ENCODE results near the gene NECAB3. TPM values are rescaled to one million over a fixed set of nuclear protein-coding genes. Genes with fewer than 3 reads are reported as not detected.

The NECAB3 gene
- total and polyA plus RNA-seq, 2 of the 4 experiments (the other 2 are of a cell fraction), result 8.6 to 28.4 TPM

DNA sequence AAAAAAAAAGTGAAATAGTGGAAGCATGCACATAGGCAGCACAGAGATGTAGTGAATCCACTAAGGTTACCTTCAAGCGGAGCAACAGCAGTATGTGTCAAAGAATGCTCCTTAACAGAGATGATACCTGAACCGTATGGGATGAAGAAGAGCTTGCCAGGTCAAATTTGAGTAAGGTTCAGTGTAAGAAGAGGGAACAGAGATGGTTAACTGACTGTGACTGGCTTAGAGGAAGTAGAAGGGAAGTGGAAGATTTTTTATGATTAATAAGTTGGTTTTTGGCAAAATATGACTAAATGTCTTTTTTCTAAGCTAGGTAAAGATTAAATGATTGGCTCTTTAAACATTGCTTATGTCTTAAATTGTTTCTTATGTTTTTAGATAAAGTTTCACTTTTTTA is 64.7 kb downstream of the NECAB3 start:
- H2BK120ac ChIP-seq (ENCODE audit: low read depth, low read length), result no peak overlapping the region
- no peaks in the 10 kb centered on the region for H3K27me3 ChIP-seq (ENCODE audit: control insufficient read depth, insufficient read depth, low read length)
- H4K5ac ChIP-seq (ENCODE audit: low read depth, low read length), result no peak overlapping the region
- peaks cover 23% of the 10 kb centered on the region for H3K36me3 ChIP-seq (ENCODE audit: control insufficient read depth, insufficient read depth, low read length)
- ATAC-seq (ENCODE audit: low read depth), result no peak
- H4K8ac ChIP-seq (ENCODE audit: low read depth in 2 of 2, low read length in 2 of 2), result no peak overlapping the region
- no peak overlapping the region for H2AK9ac ChIP-seq (replicated peaks; ENCODE audit: low read depth, low read length, poor library complexity)
- H3K9ac ChIP-seq (ENCODE audit: low read depth, low read length), result no peak overlapping the region
- in situ Hi-C loops (cut with MboI; ENCODE audit: low sequenced_read_pairs) (no loop called here), intact Hi-C loops (cut with micrococcal nuclease) (no loop called here), dilution Hi-C loops (cut with HindIII; ENCODE audit: low sequenced_read_pairs, unreplicated experiment) (no loop called here)
- TF ChIP-seq SMC3 (IDR thresholded peaks at IDR 0.05; ENCODE audit: low read depth, low read length) (no peak), POLR2A (IDR thresholded peaks at IDR 0.05; ENCODE audit: low read depth, low read length) (no peak), BHLHE40 (IDR thresholded peaks at IDR 0.05; ENCODE audit: low read depth, low read length) (no peak), RFX5 (IDR thresholded peaks at IDR 0.05; ENCODE audit: low read depth, low read length) (no peak), RAD21 (IDR thresholded peaks at IDR 0.05; ENCODE audit: low read length) (no peak), FOS (IDR thresholded peaks at IDR 0.05; ENCODE audit: low read depth, low read length) (no peak), MXI1 (IDR thresholded peaks at IDR 0.05; ENCODE audit: borderline replicate concordance, low read depth, low read length) (no peak), CEBPB (IDR thresholded peaks at IDR 0.05; ENCODE audit: low read depth, low read length) (no peak), MAFK (IDR thresholded peaks at IDR 0.05; ENCODE audit: low read depth, low read length) (no peak), CHD1 (IDR thresholded peaks at IDR 0.05; ENCODE audit: low read depth, low read length) (no peak), NFE2L2 (IDR thresholded peaks at IDR 0.05; ENCODE audit: low read depth, low read length) (no peak), CTCF (conservative IDR thresholded peaks at IDR 0.05; ENCODE audit: low read depth, low read length) (no peak), USF2 (IDR thresholded peaks at IDR 0.05; ENCODE audit: low read depth, low read length) (no peak), RCOR1 (IDR thresholded peaks at IDR 0.05; ENCODE audit: insufficient replicate concordance, low read length) (no peak), ELK1 (IDR thresholded peaks at IDR 0.05; ENCODE audit: borderline replicate concordance, low read depth, low read length) (no peak), MAZ (IDR thresholded peaks at IDR 0.05; ENCODE audit: borderline replicate concordance, low read depth, low read length) (no peak)
- H3K9me1 ChIP-seq (ENCODE audit: insufficient read depth, low read length), result peaks cover 6% of the 10 kb centered on the region; the same call in 1 of the 2 replicates
- H3K4me1 ChIP-seq (ENCODE audit: control insufficient read depth, insufficient read depth, low read length), result no peaks in the 10 kb centered on the region
- no peak overlapping the region for H3K4ac ChIP-seq (ENCODE audit: low read depth, low read length)
- H2AFZ ChIP-seq (replicated peaks; ENCODE audit: low read length, poor library complexity), result no peak overlapping the region
- H3K27ac ChIP-seq (ENCODE audit: insufficient read depth, low read length), result no peak overlapping the region
- H2BK20ac ChIP-seq (ENCODE audit: low read depth, low read length), result no peak overlapping the region
- H3K56ac ChIP-seq (ENCODE audit: extremely low read depth, insufficient read depth, low read length), result no peak overlapping the region
- ChIA-PET POLR2A (ENCODE audit: unreplicated experiment) (no interaction called here), CTCF (no interaction called here)
- H2BK5ac ChIP-seq (ENCODE audit: low read depth, low read length, poor library complexity, severe bottlenecking), result no peak overlapping the region
- no peak overlapping the region for H4K91ac ChIP-seq (ENCODE audit: insufficient read depth, low read depth, low read length)
- no peak overlapping the region for H3K18ac ChIP-seq (ENCODE audit: low read depth, low read length)
- H3K14ac ChIP-seq (replicated peaks; ENCODE audit: low read depth, low read length), result no peak overlapping the region
- no peaks in the 10 kb centered on the region for H4K20me1 ChIP-seq (ENCODE audit: insufficient read depth, low read length)
- H3K4me3 ChIP-seq (ENCODE audit: insufficient read depth, low read depth, low read length), result no peak overlapping the region
- H3K9me3 ChIP-seq (ENCODE audit: control insufficient read depth, insufficient read depth, low read length), result no peaks in the 10 kb centered on the region
- no peak overlapping the region for H3K4me2 ChIP-seq (ENCODE audit: low read depth, low read length)
- no TSS peak for BruUV-seq (replicated peaks)
- H2AK5ac ChIP-seq (ENCODE audit: low read depth, low read length), result no peak overlapping the region
- H3K79me1 ChIP-seq (ENCODE audit: low read depth in 1 of 2, low read length in 2 of 2), result no peaks in the 10 kb centered on the region; a peak in 2 of 4 replicates
- DNase-seq, result no peak
- 92% methylated on average over 2 of the region's 2 CpGs; no CpG with 5 or more reads in 1 of the 2 experiments for WGBS, 2 experiments (ENCODE audit: extremely low coverage in 2 of 2, insufficient read length in 1 of 2)
- no peak overlapping the region for H2BK15ac ChIP-seq (ENCODE audit: low read depth, low read length)
- H3K23ac ChIP-seq (ENCODE audit: low read depth, low read length), result no peak overlapping the region

All from IMR-90 (cell line).